ENCODE data around the gene SUGP2.
"Not testable (repeated sequence)": the region's sequence is repeated elsewhere in the genome, so short reads cannot be mapped to it uniquely, and the experiment has no call there.

SUGP2 gene

GRCh38 chr19:18990128-18990708, 43.1 kb downstream of the SUGP2 start:
- DNase-seq (ENCODE audit: low spot score) = no peak

- no peak for DNase-seq (ENCODE audit: low spot score)
Observed at GRCh38 chr19:18989316-18989715, 44.0 kb downstream of the SUGP2 start.

- DNase-seq (ENCODE audit: low spot score) = no peak
Observed at GRCh38 chr19:18987456-18987855, 45.9 kb downstream of the SUGP2 start.

GRCh38 chr19:18985257-18985656, 48.1 kb downstream of the SUGP2 start:
- DNase-seq (ENCODE audit: low spot score) = no peak

GRCh38 chr19:18984251-18984650, 49.1 kb downstream of the SUGP2 start:
- no peak for DNase-seq (ENCODE audit: low spot score)

- no peak for DNase-seq (ENCODE audit: low spot score)
Observed at GRCh38 chr19:18982669-18983068, 50.6 kb downstream of the SUGP2 start.

- no peak for DNase-seq (ENCODE audit: low spot score)
Observed at GRCh38 chr19:18980432-18981020, 52.8 kb downstream of the SUGP2 start.

- no peak for DNase-seq (ENCODE audit: low spot score)
Observed at GRCh38 chr19:18978616-18979015, 54.7 kb downstream of the SUGP2 start.

GRCh38 chr19:18975869-18976268, 57.4 kb downstream of the SUGP2 start:
- DNase-seq (ENCODE audit: low spot score) = no peak

GRCh38 chr19:18975011-18975410, 58.3 kb downstream of the SUGP2 start:
- no peak for DNase-seq (ENCODE audit: low spot score)

- no peak for DNase-seq (ENCODE audit: low spot score)
Observed at GRCh38 chr19:18972851-18973250, 60.5 kb downstream of the SUGP2 start.

GRCh38 chr19:18972301-18972811, 61.0 kb downstream of the SUGP2 start:
- DNase-seq (ENCODE audit: low spot score) = no peak

- no peak for DNase-seq (ENCODE audit: low spot score)
Observed at GRCh38 chr19:18969931-18970659, 63.2 kb downstream of the SUGP2 start.

GRCh38 chr19:18967358-18968146, 65.8 kb downstream of the SUGP2 start:
- DNase-seq (ENCODE audit: low spot score) = no peak

- DNase-seq (ENCODE audit: low spot score) = no peak
Observed at GRCh38 chr19:18966307-18966706, 67.0 kb downstream of the SUGP2 start.

- DNase-seq (ENCODE audit: low spot score) = no peak
Observed at GRCh38 chr19:18964121-18964520, 69.2 kb downstream of the SUGP2 start.

GRCh38 chr19:18961767-18962620, 71.3 kb downstream of the SUGP2 start:
- no peak for DNase-seq (ENCODE audit: low spot score)

GRCh38 chr19:18960370-18960769, 72.9 kb downstream of the SUGP2 start:
- DNase-seq (ENCODE audit: low spot score) = no peak

- no peak for DNase-seq (ENCODE audit: low spot score)
Observed at GRCh38 chr19:18955042-18955441, 78.3 kb downstream of the SUGP2 start.

GRCh38 chr19:18954094-18954493, 79.2 kb downstream of the SUGP2 start:
- no peak for DNase-seq (ENCODE audit: low spot score)

GRCh38 chr19:18952364-18953003, 80.8 kb downstream of the SUGP2 start:
- DNase-seq (ENCODE audit: low spot score) = not testable (repeated sequence)

All from HuH-7 (cell line).